ENCODE results near the gene ATF3. TPM values are rescaled to one million over a fixed set of nuclear protein-coding genes. Genes with fewer than 3 reads are reported as not detected.

ATF3 gene
- total RNA-seq, 2 experiments from 2014 or later: 2.7 to 2.9 TPM

- Histone ChIP-seq H2AFZ (ENCODE audit: low read length) (no peak overlapping the region; the same call in 1 of the 2 replicates), H3K9me3 (ENCODE audit: low read length) (no peaks in the 10 kb centered on the region), H3K4me1 (ENCODE audit: insufficient read depth, low read length, poor library complexity, severe bottlenecking) (peaks cover 1% of the 10 kb centered on the region), H3K36me3 (ENCODE audit: insufficient read depth, low read length) (no peaks in the 10 kb centered on the region), H4K20me1 (ENCODE audit: insufficient read depth, low read length) (no peaks in the 10 kb centered on the region), H3K27ac (ENCODE audit: low read depth, low read length, poor library complexity, severe bottlenecking) (no peak overlapping the region), H3K9me2 (ENCODE audit: insufficient read depth, low read length) (no peaks in the 10 kb centered on the region), H3K4me2 (ENCODE audit: low read length) (no peak overlapping the region), H3K79me2 (ENCODE audit: insufficient read depth, low read depth, low read length) (no peaks in the 10 kb centered on the region), H3K4me3 (ENCODE audit: low read depth, low read length, poor library complexity, severe bottlenecking) (no peak overlapping the region)
- intact Hi-C loops (cut with micrococcal nuclease; ENCODE audit: unreplicated experiment): no loop called here
- no peak for TF ChIP-seq EZH2phosphoT487 (IDR thresholded peaks at IDR 0.05; ENCODE audit: borderline replicate concordance, low read depth, low read length)
- TF ChIP-seq CTCF (conservative IDR thresholded peaks at IDR 0.05; ENCODE audit: low read length): no peak
- ChIA-PET CTCF (ENCODE audit: unreplicated experiment) (interaction anchor here (0.5 kb wide), 1 partner anchor 156 kb away, joined by 6 read pairs; no protein-coding TSS in a partner anchor), POLR2A (interaction anchor here (0.7 kb wide), 1 partner anchor 25 kb away, joined by 4 read pairs; no protein-coding TSS in a partner anchor)
- no TSS peak for BruUV-seq (replicated peaks)
- no peak for DNase-seq (ENCODE audit: low spot score)
Measured at GRCh38 chr1:212614453-212615200, 6.1 kb downstream of the ATF3 start.

GRCh38 chr1:212615201-212615470 is 6.6 kb downstream of the ATF3 start:
- POLR2A ChIA-PET: no interaction called here
- H2AFZ ChIP-seq (ENCODE audit: low read length): no peak overlapping the region

More at GRCh38 chr1:212615201-212615470, 6.6 kb downstream of the ATF3 start:
- Histone ChIP-seq H3K4me2 (ENCODE audit: low read length) (no peak overlapping the region), H3K27ac (ENCODE audit: low read depth, low read length, poor library complexity, severe bottlenecking) (no peak overlapping the region), H4K20me1 (ENCODE audit: insufficient read depth, low read length) (no peaks in the 10 kb centered on the region), H3K9me3 (ENCODE audit: low read length) (no peaks in the 10 kb centered on the region), H3K4me1 (ENCODE audit: insufficient read depth, low read length, poor library complexity, severe bottlenecking) (no peaks in the 10 kb centered on the region), H3K36me3 (ENCODE audit: insufficient read depth, low read length) (no peaks in the 10 kb centered on the region), H3K9me2 (ENCODE audit: insufficient read depth, low read length) (no peaks in the 10 kb centered on the region), H3K4me3 (ENCODE audit: low read depth, low read length, poor library complexity, severe bottlenecking) (no peak overlapping the region), H3K79me2 (ENCODE audit: insufficient read depth, low read depth, low read length) (no peaks in the 10 kb centered on the region)
- DNase-seq (ENCODE audit: low spot score): no peak
- intact Hi-C loops (cut with micrococcal nuclease; ENCODE audit: unreplicated experiment): no loop called here
- BruUV-seq (replicated peaks): no TSS peak
- TF ChIP-seq EZH2phosphoT487 (IDR thresholded peaks at IDR 0.05; ENCODE audit: borderline replicate concordance, low read depth, low read length) (no peak), CTCF (conservative IDR thresholded peaks at IDR 0.05; ENCODE audit: low read length) (no peak)
- CTCF ChIA-PET (ENCODE audit: unreplicated experiment): no interaction called here
